Kasumi-1 (cell line): ENCODE measurements around the gene UCN.
"Not testable (repeated sequence)": the region's sequence is repeated elsewhere in the genome, so short reads cannot be mapped to it uniquely, and the experiment has no call there.

Experiments used
- DNase-seq, 2 experiments: peaks; one replicate each; lab custom pipeline; 2025; lab: John Stamatoyannopoulos, UW

UCN gene

DNA sequence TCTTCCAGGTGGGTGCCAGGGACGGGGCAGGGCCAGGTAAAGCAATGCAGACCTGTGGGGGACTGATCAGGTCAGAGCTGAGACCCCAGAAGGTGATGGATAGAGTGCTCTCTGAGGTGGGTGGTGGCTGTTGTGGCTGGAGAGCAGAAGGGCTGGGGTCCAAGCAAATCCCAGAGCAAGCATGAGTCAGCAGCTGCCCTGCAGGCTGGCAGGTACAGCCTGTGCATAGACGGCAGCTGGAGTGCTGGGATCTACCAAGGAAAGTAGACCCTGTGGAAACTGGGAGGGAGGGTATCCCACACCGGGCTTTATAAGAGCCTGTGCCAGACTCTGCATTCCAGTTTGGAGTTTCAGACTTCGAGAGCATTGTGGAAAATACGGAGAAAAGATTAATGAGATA lies 25.4 kb downstream of the UCN start:
- DNase-seq, result no peak

DNA sequence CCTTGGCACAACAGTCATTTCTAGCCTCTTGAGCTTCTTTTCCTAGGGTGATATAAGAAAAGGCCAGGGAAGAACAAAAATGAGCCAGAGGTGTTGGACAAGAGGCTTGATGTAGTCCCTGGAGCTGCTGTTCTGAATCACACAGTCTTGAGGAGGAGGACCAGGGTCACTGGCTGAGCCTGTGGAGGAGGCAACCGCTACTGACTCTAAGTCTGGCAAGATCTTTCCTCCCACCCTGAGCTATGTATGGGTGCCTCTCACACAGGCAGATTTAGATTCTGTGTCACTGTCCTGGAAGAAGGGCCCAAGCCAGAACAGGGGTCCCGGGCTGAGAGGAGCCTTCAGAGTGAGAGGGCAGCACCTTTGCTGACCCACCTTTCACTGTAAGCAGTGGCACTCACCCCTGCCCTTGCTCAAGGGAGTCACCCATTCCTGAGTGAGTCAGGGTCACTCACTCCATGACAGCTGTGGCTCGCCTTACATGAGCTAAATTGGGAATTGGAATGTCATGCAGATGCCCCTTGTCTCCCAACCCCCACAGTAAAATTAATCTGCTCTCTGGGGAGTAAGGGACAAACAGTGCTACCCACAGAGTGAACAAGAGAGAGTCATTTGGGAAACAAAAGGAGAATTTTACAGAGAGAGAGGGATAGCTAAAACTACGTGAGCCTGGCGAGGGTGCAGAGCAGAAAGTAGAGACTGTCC lies 26.2 kb downstream of the UCN start, which contains the start of gene TRIM54:
Gene TRIM54, plus strand, starts transcription at position 575 of the 705 bp plus-strand sequence. CDS start 303 bp downstream, outside the sequence.
- no peak for DNase-seq

DNA sequence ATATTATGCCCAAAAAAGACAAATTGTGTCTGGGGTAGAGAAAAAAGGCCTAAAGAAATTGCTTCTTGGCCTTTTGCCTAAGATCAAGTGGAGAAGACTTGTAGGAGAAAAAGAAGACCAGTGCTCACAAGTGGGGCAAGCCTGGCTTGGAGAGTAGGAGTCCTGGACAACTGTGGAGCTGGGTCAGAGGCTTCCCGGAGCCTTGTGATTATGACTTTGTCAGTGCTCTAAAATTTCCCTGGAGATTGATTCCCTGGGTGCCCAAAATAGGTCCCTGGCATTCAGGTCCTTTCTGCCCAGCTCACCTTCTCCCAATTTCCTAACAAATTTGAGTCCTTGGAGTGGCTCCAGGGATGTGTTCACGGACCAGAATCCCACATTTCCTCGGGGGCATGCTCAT lies 26.8 kb downstream of the UCN start:
- no peak for DNase-seq

DNA sequence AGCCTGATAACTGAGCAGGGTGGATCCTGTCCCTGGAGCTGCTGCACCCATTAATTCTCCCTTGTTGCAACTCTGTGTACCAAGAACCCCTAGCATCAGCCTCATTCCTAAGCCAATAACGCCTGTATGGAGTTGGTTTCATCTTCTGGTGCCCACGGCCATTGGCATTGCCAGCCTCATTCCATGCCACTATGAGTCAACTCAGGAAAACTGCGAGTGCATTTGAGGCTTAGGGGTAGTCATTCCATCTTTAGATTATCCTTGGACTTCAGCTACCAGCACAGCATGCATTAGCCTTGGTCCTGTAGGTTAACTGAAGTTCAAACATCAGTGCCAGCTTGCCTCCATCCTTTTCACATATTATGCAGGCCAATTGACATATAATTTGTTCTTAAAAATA lies 27.4 kb downstream of the UCN start:
- DNase-seq, result no peak

DNA sequence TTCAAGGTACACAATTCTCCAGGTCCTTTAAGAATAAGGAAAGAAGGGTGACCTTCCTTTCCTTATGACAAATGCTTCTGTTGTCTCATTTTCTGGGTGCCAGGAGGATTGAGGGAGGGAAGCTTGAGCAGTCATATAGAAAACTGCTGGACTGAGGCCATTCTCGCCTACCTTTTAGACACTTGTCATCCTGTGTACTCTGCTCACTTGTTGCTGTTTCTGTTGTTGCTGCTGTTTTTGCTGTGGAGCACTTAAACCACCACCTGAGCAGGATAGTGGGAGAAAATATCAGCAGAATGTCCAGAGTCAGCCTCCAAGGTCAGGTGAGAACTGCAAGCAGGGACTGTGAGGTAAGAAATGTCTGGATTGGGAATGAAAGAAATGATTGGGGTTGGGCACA lies 30.2 kb downstream of the UCN start:
- DNase-seq, result no peak

DNA sequence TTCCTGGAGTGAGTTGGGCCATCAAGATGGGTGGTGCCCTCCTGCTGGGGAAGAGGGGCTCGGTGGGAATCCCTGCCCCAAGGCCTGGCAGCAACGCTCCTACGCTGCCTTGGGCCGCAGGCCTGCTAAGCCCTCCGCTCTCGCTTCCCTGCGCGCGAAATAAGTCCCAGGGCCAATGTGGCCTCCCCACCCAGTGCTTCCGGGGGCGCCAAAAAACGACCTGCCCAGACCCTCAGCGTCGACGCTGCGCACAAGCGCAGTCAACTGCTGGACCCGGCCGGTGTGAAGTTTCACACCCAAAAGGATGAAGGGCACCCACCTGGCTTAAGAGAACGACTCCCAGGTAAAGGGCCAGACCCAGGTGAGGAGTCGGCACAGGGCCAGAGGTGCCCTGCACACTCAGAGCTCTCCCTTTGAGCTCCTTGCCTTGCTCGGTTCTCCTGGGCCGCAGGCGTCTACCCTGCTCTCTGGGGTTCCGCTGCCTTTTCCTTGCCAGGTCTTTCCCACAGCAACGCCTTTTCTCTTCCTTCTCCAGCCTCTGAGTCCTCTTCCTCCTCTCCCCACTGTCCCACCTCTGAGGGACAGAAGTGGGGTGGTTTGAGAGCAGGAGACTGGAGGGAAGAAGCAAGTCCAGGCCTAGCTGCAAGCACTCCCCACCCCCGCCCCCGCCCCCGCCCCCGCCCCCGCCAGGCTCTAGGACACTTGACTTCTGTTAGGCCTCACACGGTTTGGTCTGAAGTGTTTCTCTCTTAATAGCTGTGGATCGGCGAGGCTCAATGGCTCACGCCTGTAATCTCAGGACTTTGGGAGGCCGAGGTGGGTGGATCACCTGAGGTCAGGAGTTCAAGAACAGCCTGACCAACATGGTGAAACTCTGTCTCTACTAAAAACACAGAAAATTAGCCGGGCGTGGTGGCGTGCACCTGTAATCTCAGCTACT lies 32.8 kb downstream of the UCN start, which contains the start of gene DNAJC5G:
Gene DNAJC5G, plus strand, starts transcription at position 223 of the 940 bp plus-strand sequence. CDS start 1,296 bp downstream, outside the sequence.
- no peak for DNase-seq

DNA sequence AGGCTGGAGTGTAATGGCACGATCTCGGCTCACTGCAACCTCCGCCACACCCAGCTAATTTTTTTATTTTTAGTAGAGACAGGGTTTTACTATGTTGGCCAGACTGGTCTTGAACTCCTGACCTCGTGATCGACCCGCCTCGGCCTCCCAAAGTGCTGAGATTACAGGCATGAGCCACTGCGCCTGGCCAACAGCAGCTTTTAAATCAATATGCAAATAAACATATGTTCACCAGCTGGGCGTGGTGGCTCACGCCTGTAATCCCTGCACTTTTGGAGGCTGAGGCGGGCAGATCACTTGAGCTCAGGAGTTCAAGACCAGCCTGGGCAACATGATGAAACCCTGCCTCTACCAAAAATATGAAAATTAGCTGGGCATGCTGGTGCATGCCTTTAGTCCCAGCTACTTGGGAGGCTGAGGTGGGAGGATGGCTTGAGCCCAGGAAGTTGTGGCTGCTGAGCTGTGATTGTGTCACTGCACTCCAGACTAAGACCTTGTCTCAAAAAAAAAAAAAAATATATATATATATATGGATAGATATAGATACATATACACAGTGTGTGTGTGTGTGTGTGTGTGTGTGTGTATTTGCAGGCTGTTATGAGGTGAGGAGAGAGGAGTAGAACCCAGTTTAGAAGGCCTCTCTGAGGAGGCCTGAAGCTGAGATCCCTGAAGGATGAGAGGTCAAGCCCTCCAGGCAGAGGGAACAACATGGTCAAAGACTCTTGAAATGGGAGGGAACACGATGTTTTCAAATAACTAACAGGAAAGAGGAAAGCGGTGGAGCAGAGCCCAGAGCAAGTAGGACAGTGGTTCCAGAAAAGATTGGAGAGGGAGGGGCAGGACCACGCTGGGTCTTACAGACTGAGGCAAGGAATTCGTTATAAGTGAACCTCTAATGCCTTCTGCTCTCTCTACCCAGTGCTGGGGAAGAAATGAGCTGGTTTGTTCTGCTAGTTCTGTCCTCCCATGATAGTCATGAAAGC lies 35.4 kb downstream of the UCN start:
- not testable (repeated sequence) for DNase-seq

DNA sequence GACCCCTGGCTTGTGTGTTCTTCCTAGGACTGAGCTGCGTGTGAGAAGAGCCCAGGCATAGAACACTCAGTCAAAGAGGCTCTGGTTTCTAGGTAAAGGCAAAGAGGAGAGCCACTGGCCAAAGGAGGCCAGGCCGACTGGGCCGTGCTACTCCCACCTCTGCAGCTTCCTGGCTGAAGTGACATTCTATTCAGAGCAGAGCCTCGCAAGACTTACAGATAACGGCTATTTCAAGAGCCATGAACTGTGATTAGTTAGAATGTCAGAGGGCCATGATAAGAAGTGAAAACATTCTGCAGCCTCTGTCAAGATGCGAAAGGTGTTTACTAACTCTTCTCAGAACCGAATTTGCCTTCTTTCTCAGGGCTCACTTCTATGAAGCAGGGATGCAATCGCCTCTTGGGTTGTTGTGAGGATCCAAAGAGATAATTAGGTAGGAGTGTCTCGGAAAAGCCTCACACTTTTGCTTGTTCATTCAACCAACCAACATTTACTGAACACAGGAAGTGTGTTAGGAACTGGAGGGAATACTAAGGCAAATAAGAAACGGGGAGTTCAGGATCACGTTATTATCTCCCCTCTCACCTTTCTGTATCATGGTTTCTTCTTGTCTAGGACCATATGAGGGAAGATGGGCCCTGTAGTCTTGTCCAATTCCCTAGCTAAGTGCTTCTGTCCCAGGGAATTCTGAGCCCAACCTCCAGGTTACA lies 36.5 kb downstream of the UCN start:
- no peak for DNase-seq

DNA sequence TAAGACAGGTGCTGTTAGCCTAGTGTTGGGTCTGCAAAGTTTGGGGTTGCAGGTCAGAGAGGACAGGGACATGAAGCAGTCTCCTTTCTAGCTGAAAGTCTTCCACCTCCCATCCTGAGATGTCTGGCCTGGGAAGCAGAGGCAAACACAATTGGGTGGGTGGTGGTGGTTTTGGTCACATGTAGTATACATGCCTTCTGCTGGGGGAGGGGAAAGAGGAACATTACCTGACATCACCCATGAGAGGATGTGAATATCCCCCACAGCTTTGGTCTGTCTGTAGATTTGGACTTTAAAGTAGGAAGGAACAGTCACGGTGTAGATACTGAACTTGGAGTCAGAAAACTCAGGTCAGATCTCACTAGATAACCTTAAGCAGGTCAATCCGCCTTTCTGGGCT lies 37.6 kb downstream of the UCN start:
- no peak for DNase-seq

DNA sequence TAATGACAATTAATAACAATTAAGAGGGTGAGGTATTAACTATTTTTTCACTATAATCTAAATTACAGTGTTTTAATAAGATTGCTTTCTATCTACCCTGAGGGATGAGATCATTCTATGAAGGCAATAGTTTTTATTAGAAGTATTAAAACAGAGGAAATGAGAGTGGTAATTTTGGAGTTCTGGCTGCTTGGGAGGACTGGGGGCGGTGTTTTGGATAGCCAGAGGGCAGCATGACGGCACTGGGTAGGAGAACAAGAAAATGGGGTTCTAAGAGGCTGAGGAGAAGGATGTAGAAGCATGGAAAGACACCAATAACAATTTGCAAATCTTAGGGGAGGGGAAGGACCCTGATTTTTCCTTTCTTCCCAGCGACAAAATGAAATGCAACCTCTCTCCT lies 38.1 kb downstream of the UCN start:
- no peak for DNase-seq

DNA sequence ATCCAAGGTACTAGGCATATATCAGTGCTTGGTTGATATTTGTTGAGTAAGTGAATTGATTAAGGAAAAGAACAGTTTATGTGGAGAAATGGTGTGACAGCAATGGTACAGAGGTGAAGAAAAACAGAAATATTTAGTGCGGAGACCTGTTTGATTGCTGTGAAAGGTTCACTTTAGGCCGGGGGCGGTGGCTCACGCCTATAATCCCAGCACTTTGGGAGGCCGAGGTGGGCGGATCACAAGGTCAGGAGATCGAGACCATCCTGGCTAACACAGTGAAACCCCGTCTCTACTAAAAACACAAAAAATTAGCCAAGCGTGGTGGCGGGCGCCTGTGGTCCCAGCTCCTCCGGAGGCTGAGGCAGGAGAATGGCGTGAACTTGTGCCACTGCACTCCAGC lies 39.9 kb downstream of the UCN start:
- DNase-seq, result not testable (repeated sequence)

DNA sequence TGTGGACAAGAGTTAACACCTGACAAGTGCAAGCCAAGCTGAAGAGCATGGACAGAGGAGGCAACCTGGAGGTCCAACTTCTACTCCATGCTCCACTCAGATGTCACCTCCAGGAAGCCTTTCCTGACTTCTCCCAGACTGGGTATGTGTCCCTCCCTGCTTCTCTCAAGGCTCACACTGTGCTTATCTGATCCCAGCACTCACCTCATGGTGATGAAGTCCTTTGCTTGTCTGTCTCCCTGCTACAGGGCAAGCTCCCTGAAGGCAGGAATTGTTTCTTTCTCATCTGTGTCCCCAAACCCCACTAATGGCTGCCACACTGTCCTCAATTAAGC lies 42.7 kb downstream of the UCN start:
- no peak for DNase-seq

DNA sequence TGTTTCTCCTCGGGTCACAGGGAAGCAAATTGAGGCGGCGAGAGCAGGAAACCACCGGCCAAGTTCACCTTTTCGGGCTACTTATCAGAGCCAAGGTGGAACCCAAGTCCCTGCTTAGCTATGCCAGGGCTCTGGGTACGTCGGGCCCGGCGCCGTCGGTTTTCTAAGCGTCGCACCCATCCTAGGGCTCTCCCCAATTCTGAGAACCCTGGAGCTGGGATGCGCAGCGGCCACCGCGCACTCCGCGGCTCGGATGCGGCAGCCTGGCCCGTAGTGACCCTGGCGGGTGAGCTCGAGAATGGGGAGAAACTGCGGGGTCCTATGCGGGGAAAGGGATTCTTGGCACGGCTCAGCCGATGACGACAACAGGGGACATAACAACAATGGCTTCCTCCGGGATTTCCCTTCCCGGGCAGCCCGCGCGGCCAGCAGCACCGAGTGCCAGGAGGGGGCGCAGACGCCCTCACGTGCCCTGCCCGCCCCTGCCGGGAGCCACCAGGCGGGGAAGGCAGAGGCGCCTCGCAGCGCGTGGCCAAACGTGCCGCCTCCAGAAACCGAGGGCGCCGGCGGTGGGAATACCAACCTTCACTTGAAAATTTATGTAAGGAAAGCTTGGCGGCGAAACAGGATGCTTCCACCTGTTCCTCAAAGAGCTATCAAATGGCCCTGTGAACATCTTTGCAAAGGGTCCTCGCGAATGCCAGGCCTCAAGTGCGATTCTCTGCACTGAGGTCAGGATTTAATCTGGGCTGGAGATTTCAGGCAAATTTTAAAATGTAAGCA lies 43.3 kb downstream of the UCN start:
- DNase-seq, result peak; percentile 42 to 46

DNA sequence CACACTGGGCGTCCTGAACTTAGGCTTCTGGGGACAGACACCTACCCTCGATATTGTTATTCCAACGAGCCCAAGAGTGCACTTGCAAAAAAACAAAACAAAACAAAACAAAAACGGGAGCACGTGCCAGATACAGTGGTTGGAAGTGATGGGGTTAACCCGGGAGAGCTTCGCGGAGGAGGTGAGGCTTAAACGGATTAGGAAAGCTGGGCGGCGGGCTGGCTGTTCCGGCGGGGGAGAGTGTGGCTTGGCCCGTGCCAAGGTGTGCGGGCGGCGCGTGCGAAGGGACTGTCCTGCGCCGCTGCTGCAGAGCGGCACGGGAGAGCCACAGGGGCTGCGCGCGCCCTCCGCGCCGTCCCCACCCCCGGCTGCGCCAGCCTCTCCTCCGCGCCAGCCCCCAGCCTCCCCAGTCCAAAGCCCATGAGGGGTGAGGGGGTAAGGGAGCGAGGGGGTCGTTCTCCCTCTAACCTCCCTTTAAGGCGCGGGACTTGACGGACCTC lies 43.9 kb downstream of the UCN start:
- no peak for DNase-seq

DNA sequence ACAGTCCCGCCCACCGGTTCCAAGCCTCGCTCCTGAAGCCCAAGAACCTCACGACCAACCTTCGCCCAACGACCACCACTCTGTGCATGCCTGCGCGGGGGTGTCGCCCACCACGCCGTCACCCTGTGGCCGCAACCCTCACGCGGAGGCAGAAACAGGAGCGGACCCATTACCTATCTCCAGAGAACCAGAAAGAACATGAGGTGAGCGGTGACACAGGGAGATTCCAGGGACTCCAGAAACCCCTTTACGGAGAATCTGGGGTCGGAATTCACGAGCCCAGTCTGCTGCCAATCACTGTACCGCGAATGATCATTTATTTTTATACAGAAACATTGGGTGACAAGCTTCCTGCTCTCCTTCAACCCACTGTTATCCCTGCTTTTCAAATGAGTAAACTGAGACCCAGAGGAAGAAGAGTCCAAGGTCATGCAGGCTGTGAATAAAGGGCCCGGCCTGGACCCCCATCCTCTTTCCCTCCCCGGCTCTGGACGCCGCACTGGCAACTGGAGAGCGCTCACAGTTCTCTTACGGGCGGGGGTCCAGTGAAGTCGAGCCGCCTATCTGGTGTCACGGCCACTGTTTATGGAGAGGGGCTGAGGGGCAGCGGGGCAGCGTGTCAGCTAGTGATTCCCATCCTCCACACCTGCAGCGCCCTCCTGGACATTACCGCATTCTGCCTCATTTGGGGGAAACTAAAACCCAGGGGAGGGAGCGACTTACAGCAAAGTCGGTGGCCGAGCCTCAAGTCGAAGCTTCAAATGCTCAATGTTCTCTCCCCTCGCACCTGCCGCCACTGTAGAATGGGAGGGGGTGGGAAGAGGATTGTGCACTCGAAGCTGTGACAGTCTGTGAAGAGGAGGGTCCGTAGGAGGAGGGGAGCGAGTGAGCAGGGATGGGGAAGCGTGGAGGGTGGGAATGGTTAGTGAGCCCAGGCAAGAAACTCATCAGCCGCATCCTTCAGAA lies 44.7 kb downstream of the UCN start:
- no peak for DNase-seq

DNA sequence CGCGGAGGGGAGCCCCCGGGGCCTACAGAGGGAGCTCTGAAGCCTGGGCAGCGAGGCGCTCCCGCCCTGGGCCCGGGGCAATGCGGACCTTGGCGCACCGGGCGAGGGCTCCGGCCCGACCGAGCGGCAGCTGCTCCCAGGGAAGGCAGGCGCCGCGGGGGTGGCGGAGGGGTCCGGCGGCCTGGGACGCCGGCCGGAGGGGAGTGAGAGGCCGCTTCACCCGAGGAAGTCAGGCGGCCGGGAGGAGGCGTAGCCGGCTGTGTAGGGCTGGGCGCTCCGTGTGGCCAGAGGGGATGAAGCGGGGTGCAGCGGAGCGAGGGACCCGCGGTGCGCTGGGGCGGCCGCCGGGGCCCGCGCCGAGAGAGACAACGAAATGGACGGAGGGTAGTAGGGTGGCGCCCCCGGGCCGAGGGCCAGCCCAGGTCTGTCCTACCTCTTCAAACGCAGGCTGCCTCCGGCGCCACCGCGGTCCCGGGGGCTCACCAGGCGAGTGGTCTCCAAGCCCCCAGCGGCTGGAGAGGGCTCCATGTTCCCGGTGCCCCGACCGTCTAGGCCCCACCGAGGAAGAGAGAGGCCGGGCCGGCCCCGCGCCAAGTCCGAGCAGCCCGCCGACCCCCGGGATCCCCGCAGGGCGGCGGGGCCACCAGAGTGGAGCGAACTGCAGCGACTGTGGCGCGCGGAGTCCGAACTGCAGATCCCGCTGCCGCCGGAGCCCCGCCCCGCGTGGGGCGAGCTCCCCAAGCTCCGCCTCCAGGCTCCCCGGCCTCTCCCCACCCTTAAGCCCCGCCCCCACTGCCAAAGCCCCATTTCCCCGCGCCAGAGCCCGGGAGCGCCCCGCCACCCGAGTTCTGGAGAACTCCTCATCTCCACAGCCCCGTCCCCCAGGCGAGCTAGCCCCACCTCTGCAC lies 45.6 kb downstream of the UCN start, which contains the start of gene SLC30A3:
Gene SLC30A3, minus strand, starts transcription at position 669 of the 908 bp plus-strand sequence. Its CDS starts 141 bp downstream, at position 528.
- peak; percentile 20 to 30 for DNase-seq

DNA sequence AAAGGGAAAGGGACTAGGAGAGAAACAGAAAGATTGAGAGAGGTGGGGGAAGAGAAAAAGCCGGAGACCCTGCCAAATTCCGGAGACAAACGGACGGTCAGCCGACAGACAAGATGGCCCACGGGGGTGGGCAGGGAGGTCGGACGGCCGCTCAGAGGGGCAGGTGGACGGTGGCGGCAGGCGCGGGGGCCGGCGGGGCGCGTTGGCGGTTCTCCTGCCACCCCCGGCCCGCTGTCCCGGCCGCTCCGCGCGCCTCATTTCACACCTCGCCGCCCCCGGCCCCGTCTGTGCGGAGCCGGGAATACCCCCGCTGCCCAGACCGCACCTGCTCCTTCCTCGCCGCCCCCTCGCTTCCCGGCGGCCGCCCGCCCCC lies 46.3 kb downstream of the UCN start:
- no peak for DNase-seq
